NCI-H146 treated with DMSO at 0.1 percent for 48 hours (cell line): ENCODE measurements around the gene FOXB1.

Experiments
- DNase-seq: peaks from one replicate; lab custom pipeline; 2025; ENCODE audit not compliant: unreplicated experiment; lab: John Stamatoyannopoulos, UW

FOXB1 gene

GRCh38 chr15:60017538-60018520 is 13.7 kb downstream of the FOXB1 start:
- DNase-seq: no peak

- no peak for DNase-seq
Measured at GRCh38 chr15:60020736-60021135, 16.6 kb downstream of the FOXB1 start.

- no peak for DNase-seq
Measured at GRCh38 chr15:60021589-60022378, 17.7 kb downstream of the FOXB1 start.

GRCh38 chr15:60022379-60022741 is 18.2 kb downstream of the FOXB1 start:
- DNase-seq: no peak

GRCh38 chr15:60026555-60026954 is 22.4 kb downstream of the FOXB1 start:
- DNase-seq: no peak

GRCh38 chr15:60035344-60035743 is 31.2 kb downstream of the FOXB1 start:
- DNase-seq: no peak

- DNase-seq: no peak
Measured at GRCh38 chr15:60039316-60039715, 35.2 kb downstream of the FOXB1 start.

- no peak for DNase-seq
Measured at GRCh38 chr15:60043744-60044435, 39.8 kb downstream of the FOXB1 start.

GRCh38 chr15:60044636-60045270 is 40.6 kb downstream of the FOXB1 start:
- DNase-seq: no peak

GRCh38 chr15:60047701-60048100 is 43.6 kb downstream of the FOXB1 start:
- no peak for DNase-seq

GRCh38 chr15:60049948-60050347 is 45.8 kb downstream of the FOXB1 start:
- DNase-seq: no peak

GRCh38 chr15:60052796-60053195 is 48.7 kb downstream of the FOXB1 start:
- DNase-seq: no peak

GRCh38 chr15:60054472-60054871 is 50.4 kb downstream of the FOXB1 start:
- DNase-seq: no peak
